Right ventricle myocardium inferior (tissue), 1 donor: ENCODE measurements around the gene DNASE1L3. TPM values are rescaled to one million over a fixed set of nuclear protein-coding genes. Genes with fewer than 3 reads are reported as not detected.

ENCODE experiments used
- ATAC-seq: fragments of 200-7000 bp; cut with Tn5 transposase; one replicate; pipeline ENCODE4 v1.9.1; 2020; ENCODE audit warnings: mild to moderate bottlenecking, moderate library complexity
- DNase-seq: peaks from one replicate; pipeline ENCODE4 v3.0.0; 2021; ENCODE audit errors: missing footprints
- intact Hi-C: fragments of 100-400 bp; cut with DNase I; formaldehyde crosslinking; loops from one replicate; pipeline ENCODE4 v1.11.0; 2022
- total RNA-seq: library from RNA; stranded (reverse); fragmentation: NEBNext Ultra II Directional; extraction: Animal tissue kit (Norgen Biotek cat#: 25700); gene quantifications from one replicate; pipeline ENCODE4 v1.2.1, GENCODE V29; 2021
- donor health status: DM: no; HTN: yes; CAD: no; lungs with severe emphysema.

Gene DNASE1L3
- total RNA-seq, 1 donor from 2014 or later: 2.1 TPM

DNA sequence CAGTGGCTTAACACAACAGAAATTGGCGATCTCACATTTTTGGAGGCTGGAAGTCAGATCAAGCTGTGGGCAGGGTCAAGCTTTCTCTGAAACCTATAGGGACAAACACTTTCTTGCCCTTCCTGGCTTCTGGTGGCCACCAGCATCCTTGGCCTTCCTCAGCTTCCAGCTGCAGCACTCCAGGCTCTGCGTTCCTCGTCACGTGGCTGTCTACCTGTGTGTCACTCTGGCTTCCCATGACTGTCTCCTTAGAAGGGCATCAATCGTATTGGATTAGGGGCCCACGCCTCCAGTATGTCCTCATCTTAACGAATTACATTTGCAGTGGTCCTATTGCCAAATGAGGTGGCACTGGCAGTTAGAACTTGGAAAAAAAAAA, 25.8 kb downstream of the DNASE1L3 start:
- DNase-seq (no peak), ATAC-seq (no peak)
- intact Hi-C loops: loop anchor here (5.0 kb wide), 1 partner anchor 227 kb away; no protein-coding TSS in a partner anchor

GRCh38 chr3:58184309-58184981, 26.3 kb downstream of the DNASE1L3 start:
- ATAC-seq (no peak), DNase-seq (no peak)
- intact Hi-C loops: loop anchor here (5.0 kb wide), 1 partner anchor 228 kb away; no protein-coding TSS in a partner anchor

DNA sequence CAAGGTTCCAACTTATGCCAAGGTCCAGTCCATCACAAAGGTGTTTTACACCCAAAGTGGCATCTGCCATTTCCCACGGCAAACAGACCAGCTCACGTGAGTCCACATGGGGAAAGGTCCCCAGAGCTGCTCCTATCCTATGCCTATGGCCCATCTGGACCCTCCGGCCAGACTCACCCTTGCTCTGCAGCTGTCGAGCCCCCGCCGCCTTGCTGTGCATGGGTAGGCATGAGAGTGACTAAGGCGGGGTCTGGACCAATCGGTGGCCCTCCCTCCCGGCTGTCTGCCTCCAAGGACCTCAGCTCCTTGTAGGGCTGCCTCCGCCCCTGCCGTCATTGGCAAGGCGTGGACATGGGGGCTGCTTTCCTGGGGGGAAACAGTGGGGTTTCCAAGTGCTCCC, 26.9 kb downstream of the DNASE1L3 start:
- intact Hi-C loops: loop anchor here (5.0 kb wide), 1 partner anchor 228 kb away; no protein-coding TSS in a partner anchor

DNA sequence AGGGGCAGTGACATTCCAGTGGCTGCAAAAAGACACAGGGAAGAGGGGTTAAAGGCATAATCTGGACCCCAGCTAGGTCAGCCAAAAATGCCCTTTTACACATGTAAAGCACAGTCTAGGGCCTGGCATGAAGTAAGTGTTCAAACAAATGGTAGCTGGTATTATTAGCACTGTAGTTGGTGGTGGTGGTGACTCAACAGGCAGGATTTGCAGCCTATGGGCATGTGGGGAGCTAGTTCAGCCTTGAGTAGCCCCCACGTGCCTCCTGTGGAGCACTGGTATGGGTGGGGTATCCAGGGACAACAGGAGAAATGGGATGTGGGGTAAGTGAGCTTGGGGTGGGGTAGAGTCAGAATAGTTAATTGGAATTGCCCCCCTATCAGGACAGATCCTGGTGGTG, 27.6 kb downstream of the DNASE1L3 start:
- intact Hi-C loops: loop anchor here (5.0 kb wide), 1 partner anchor 229 kb away; no protein-coding TSS in a partner anchor
- DNase-seq: no peak
- ATAC-seq: no peak

More for the DNA sequence above, 26.9 kb downstream of the DNASE1L3 start:
- ATAC-seq (no peak), DNase-seq (no peak)

DNA sequence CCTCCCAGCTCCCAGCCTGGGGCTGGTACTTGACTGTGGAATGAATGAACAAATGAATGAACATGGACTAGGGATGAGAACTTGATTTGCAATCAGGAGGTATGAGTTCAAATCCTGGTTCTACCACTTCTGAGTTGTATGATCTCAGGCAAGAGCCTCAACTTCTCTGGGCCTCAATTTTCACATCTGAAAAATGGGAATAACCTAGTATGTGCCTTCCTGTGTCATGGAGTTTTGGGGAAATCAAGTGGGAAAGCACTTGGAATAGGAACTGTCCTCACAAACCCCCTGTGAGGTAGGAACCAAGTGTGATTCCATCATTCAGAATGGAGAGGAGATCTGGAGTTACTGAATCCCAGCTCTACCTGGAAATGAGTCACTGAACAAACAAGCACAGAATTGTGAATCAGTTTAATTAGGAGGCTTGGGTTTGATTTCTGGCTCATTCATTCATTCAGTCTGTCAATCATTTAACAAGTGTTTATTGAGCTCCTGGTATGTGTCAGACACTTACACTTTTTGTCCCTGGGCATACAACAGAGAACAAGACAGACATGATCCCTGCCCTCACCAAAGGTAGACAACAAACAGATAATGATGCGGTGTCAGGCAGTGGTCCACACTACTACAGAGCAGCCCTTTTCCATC, 29.7 kb downstream of the DNASE1L3 start:
- no peak for DNase-seq
- ATAC-seq: no peak
- intact Hi-C loops: loop anchor here (5.0 kb wide), 1 partner anchor 231 kb away; no protein-coding TSS in a partner anchor

GRCh38 chr3:58180099-58180880, 30.5 kb downstream of the DNASE1L3 start:
- DNase-seq: no peak
- no peak for ATAC-seq
- intact Hi-C loops: loop anchor here (5.0 kb wide), 1 partner anchor 232 kb away; no protein-coding TSS in a partner anchor

DNA sequence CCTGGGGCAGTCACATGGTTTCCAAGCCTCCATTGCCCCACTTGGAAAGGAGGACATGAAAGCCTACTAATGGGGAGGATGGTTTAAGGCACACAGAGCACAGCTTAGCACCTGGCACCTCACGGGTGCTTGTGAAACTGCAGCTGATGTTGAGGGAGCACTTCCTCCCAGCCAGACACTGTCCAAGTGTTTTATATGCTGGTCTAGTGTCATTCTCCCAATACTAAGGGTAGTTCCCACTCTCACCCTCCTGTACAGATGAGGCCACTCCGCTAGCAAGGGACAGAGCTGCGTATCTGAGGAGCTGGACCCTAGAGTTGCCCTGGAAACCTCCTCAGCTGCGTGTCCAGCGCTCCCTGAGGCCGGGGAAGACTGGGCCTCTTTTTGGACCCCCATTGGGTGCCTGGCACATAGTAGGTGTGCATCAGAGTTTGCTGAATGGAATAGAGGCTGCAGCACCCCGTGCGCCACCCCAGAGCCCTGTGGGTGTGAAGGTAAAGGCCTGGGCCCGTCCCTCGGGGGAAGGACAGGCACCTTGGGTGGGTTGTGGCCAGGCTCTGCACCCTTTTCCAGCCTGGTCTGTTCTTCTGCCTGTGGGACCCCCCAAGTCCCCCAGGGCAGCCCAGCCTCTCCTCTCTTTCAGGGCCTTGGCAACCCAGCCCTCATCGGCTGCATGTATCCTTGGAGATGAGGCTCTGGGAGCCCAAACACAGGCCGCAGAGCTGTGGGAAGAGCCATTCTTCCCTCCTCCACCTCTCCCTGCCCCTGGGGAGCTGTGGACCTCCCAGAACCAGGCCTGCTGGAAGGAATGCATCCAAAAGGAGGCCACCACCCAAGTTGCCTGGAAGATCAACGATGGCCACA, 31.3 kb downstream of the DNASE1L3 start:
- intact Hi-C loops: loop anchor here (5.0 kb wide), 1 partner anchor 233 kb away; no protein-coding TSS in a partner anchor
- ATAC-seq: no peak
- DNase-seq: no peak

- ATAC-seq: no peak
- DNase-seq: no peak
- intact Hi-C loops: no loop called here
Measured at GRCh38 chr3:58178528-58179234, 32.1 kb downstream of the DNASE1L3 start.

- DNase-seq (peak; percentile 92), ATAC-seq (peak; percentile 88)
Measured at GRCh38 chr3:58177747-58178527, 32.8 kb downstream of the DNASE1L3 start.

GRCh38 chr3:58176827-58177489, 33.8 kb downstream of the DNASE1L3 start:
- ATAC-seq (no peak), DNase-seq (no peak)
- intact Hi-C loops: loop anchor here (2.0 kb wide), 1 partner anchor 168 kb away; the partner anchor contains the start of gene FLNB

More at GRCh38 chr3:58177747-58178527, 32.8 kb downstream of the DNASE1L3 start:
- intact Hi-C loops: loop anchor here (2.0 kb wide), 1 partner anchor 169 kb away; the partner anchor contains the start of gene FLNB

DNA sequence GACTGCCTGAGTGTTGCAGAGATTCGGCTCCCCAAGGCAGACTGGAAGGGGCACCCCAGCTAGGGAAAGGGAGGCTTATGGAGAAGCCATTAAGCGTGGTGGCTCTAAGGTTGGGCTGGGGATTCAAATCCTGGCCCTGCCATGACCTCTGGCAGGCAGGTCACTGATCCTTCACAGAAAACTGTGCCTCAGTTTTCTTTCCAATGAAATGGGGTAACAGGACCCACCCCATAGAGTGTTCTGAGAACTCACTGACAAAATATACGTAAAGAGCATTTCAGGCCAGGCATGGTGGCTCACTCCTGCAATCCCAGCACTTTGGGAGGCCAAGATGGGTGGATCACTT, 34.6 kb downstream of the DNASE1L3 start:
- DNase-seq (no peak), ATAC-seq (no peak)
- intact Hi-C loops: loop anchor here (2.0 kb wide), 1 partner anchor 167 kb away; the partner anchor contains the start of gene FLNB

DNA sequence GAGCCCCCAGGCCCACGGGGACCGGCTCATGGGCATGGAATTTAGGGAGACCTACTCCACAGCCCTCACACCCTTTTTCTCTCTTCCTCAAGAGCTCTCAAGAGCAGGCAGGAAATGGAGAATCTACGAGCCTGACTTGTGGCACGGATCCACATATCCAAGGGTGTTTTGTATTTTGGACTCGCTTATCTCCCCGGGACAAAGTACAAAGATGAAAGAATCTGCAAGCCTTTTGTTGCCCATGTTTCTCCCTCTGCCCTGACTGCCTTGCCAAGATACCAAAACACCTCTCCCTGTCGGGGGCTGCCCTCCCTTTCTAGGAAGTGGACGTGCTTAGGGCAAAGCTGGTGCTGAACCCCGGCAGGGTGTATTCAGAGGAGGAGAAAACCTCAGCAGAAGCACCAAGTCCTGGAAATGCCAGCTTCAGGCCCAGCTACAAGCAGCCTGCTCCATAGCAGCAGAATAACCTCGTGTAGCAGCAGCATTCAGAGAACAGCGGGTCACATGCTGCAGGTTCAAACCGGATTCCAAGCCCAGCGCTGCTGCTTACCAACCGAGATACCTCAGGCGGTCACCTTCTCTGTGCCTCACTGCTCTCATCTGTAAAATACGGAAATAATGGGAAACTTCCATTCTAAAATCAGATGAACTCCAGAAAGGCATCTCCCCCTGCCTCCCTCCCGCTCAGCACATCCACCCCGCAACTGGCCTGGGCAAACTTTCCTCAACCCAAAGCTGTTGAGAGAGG, 35.2 kb downstream of the DNASE1L3 start:
- ATAC-seq: peak; percentile 8
- intact Hi-C loops: loop anchor here (2.0 kb wide), 1 partner anchor 167 kb away; the partner anchor contains the start of gene FLNB
- DNase-seq: no peak

- intact Hi-C loops: no loop called here
- DNase-seq: no peak
- ATAC-seq: no peak
Measured at GRCh38 chr3:58175187-58175436, 35.7 kb downstream of the DNASE1L3 start.

GRCh38 chr3:58173669-58174398, 36.9 kb downstream of the DNASE1L3 start:
- DNase-seq (no peak), ATAC-seq (peak; percentile 34)
- intact Hi-C loops: no loop called here

DNA sequence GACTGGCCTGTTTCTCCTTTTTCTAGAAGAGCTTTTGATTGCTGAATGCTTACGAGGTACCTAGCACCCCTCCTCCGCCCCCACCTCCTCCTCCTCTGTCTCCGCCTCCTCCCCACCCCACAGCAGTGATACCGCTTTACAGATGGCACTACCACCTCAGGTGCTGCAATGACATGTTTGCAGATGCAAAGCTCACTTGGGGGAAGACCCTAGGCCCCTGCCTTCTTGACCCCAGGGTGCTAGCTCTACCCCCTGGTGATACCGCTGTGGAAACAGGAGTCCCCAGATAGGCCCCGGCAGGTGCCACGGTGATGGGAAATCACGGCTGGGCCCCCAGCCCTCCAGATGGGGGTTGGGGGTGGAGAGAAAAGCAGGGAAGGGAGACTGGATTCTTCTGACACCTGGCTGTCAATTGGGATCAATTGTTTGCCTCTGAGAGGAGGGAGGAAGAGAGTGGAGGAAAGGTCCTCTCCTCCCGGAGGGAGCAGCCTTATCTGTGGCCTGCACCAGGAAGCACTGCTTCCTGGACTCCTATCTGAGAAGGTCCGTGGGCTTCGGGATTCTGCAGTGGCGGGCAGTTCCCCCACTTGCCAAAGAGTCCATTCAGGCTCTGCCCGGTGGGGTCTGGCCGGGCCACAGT, 37.6 kb downstream of the DNASE1L3 start:
- intact Hi-C loops: no loop called here
- ATAC-seq: no peak
- DNase-seq: no peak
